Measurements from ENCODE around the gene E4F1.

GRCh38 chr16:2271848-2272461 lies 48.6 kb downstream of the E4F1 start:
- TF ChIP-seq CTCF (IDR thresholded peaks at IDR 0.05) (no peak), EZH2 (IDR thresholded peaks at IDR 0.05; ENCODE audit: borderline replicate concordance, insufficient read depth, low read depth, low read length, poor library complexity, severe bottlenecking) (no peak)

Measured in B cell (primary cell).